ENCODE measurements around the gene PARP11.
A peak's percentile ranks its signal among the peaks of the same experiment; 100 is the strongest.

The PARP11 gene

DNA sequence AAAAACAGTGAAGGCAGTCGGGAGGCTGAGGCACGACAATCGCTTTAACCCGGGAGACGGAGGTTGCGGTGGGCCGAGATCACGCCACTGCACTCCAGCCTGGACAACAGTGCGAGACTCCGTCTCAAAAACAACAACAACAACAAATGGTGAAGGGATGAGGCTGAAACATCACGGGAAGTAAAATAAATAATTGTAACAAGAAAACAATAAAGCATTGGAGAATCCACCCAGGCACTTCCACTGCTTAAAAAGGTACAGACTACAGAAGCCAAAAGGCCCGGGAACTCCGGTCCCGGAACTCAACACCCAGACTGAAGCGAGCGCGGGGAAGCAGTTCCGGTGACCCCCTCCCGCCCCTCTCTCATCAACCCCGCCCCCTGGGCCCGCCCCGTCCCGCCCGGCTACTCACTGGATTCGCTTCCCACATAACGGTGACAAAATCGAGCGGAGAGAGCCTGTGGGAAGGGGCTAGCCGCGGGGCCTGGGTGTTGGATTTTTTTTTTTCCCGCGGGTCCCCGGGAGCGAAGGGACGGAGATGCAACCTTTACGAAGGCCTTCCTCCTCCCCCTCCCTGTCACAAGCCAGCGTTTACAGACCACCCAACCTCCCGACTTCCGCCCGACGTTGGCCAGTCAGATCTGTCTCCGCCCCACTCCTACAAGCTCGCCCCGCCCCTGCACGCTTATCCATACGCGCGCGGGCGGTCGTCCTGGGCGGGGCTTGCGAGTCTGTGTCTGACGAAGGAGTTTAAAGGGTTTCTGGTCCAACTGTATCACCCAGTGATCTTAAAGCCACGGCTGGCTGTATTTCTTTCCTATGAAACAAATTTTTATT lies at the start of gene PARP11:
Gene PARP11 (minus strand): TSS at position 600 of the 837 bp plus-strand sequence. CDS start 170 bp downstream, at position 430.
- DNase-seq: peak; percentile 95 to 97

- no peak for DNase-seq
Measured at GRCh38 chr12:3922033-3922432, 48.8 kb upstream of the PARP11 start.

- no peak for DNase-seq
Measured at GRCh38 chr12:3921526-3921925, 48.3 kb upstream of the PARP11 start.

DNA sequence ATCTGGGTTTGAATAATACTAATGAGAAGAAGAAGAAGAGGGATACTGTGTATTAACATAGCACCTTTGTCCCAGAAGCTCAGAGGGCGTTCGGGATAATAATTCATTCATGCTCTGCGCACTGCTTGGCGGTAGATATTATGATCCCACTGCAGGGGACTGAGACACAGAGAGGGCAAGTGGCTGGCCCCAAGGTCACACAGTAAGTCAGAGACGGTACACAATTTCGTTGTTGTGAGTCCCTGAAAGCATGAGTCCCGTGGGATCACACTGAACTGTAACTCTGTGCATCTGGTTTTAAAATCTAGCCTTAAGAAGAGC lies 47.9 kb upstream of the PARP11 start:
- no peak for DNase-seq

DNA sequence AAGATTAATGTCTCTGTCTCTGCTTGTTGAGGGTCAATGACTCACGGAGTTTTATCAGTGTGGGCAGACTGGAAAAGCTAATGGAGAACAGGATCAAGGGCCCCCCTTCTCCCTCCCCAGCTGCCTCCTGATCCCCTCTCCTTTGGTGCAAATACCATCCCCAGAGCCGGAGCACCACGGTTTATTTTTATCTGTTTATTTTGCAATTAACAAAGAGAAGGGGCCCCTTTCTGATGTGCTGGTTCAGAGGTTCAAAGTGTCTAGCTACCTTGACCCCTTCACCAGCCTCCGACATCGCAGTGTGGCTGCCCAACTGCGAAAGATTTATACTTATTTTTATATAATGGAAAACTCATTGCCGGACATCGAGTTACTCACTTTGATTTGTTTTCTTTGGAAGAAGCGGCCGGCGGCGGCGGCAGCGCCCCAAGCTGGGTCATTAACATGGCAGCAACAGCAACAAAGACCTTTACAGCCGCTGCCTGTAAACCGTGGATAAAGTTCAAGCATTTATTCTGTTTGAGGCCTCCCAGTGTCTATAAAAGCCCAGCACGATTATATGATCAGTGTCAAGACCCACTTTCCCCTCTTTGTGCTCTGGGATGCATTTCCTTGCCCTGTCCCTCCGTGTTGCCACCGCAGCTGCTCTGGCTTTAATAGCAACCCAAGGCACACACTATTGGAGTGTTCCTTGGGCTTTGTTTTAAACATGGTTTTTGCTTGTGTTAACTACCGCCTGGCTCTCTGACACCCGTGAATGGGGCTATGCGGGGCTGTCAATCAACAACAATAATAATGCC lies 47.4 kb upstream of the PARP11 start:
- DNase-seq: no peak

DNA sequence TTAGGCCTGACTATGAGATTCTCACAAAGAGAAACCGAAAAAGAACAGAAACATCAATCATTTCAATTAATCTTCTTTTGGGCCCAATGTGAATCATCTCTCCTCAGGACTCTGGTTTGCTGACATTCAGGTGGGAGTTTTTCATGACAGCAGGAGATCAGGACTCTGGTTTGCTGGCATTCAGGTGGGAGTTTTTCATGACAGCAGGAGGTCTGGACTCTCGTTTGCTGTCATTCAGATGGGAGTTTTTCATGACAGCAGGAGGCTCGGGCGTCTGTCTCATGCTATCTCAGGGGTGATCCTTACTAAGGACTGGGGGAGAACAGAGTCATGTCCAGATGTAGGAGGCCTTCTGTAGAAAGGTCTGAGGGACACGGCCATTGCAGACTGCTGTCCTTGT lies 40.1 kb upstream of the PARP11 start:
- DNase-seq: no peak

DNA sequence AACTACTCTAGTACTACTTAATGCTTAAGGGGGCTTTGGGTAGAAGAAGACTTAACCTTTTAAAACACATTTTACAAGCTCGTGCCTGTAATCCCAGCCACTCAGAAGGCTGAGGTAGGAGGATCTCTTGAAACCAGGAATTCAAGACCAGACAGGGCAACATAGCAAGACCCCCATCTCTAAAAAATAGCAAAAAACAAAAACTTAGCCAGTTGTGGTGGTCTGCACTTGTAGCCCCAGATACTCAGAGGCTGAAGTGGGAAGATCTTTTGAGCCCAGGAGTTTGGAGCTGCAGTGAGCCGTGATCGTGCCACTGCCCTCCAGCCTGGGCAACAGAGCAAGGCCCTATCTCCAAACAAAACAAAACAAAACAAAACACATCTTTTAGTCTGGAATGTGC lies 39.7 kb upstream of the PARP11 start:
- no peak for DNase-seq

- no peak for DNase-seq
Measured at GRCh38 chr12:3911409-3911808, 38.2 kb upstream of the PARP11 start.

GRCh38 chr12:3905664-3906063 lies 32.5 kb upstream of the PARP11 start:
- DNase-seq: no peak

DNA sequence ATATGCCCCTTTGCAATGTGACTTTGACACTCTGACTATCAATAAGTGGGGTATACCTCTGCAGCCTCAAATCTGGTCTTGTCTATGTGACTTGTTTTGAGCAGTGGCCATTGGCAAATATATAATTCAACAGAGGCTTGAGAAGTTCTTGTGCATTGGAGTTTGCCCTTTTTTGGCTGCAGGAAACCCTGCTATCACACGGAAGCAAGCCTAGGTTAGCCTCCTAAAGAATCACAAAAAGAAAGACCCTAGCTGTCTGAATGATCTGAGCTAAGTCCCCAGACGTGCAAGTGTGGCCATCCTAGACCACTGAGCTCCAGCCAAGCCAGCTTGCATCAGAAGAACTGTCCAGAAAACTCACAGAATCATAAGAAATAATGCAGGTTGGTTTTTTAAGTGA lies 31.8 kb upstream of the PARP11 start:
- no peak for DNase-seq

- DNase-seq: no peak
Measured at GRCh38 chr12:3902921-3903320, 29.7 kb upstream of the PARP11 start.

- DNase-seq: no peak
Measured at GRCh38 chr12:3901116-3901515, 27.9 kb upstream of the PARP11 start.

GRCh38 chr12:3898756-3899155 lies 25.6 kb upstream of the PARP11 start:
- DNase-seq: no peak

- no peak for DNase-seq
Measured at GRCh38 chr12:3897371-3897971, 24.3 kb upstream of the PARP11 start.

- no peak for DNase-seq
Measured at GRCh38 chr12:3896801-3897351, 23.7 kb upstream of the PARP11 start.

DNA sequence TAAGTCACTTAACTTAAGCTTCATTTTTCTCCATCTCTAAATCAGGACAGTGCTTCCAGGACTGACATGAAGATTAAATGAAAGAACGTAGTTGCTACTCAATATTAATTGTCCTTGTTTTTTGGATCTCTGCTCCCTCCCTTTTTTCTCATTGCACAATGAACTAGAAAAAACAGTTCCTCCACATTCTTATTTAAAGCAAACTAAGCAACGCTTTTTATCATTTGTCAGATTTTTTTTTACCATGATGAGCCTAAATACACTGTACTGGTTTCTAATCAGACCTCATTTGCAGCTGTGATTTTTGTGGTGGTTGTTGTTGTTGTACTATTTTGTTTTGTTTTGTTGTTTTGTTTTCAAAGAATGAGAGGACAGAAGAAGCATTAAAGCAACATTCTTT lies 23.2 kb upstream of the PARP11 start:
- DNase-seq: no peak

DNA sequence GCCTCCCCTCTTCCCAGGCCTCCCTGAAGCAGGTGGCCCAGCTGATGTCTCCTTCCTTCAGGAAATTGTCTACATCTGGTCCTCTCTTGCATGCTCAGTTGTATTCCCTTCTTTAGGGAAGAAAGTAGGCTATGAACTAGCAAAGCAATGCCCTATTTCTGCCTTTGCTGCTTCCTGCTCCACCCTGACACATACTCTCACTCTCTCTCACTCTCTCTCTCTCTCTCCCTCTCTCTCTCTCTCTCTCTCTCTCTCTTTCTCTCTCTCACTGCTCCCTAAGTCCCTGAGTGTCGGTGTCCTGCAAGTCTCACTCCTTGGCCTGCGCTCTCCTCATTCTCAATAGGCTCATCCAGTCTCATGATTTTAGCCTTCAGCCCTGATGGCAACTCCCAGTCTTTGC lies 19.4 kb upstream of the PARP11 start:
- no peak for DNase-seq

- no peak for DNase-seq
Measured at GRCh38 chr12:3891201-3891600, 18.0 kb upstream of the PARP11 start.

DNA sequence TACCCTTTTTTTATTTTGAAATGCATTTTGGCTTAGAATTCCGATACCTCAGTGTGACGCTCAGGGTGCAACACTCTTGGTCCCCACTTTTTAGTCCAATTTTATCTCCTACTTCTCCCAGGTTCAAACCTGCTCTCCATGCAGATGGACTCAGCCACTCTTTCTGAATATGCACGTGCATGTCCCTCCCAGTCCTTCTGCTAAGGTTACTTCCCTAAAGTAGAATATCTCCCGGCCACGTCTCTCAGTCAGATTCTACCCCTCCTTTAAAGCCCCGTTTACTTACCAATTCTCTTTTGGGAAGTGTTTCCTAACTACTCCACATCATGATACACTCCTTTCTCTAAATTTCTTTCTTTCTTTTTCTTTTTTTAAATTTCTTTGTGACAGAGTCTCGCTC lies 15.5 kb upstream of the PARP11 start:
- DNase-seq: no peak

DNA sequence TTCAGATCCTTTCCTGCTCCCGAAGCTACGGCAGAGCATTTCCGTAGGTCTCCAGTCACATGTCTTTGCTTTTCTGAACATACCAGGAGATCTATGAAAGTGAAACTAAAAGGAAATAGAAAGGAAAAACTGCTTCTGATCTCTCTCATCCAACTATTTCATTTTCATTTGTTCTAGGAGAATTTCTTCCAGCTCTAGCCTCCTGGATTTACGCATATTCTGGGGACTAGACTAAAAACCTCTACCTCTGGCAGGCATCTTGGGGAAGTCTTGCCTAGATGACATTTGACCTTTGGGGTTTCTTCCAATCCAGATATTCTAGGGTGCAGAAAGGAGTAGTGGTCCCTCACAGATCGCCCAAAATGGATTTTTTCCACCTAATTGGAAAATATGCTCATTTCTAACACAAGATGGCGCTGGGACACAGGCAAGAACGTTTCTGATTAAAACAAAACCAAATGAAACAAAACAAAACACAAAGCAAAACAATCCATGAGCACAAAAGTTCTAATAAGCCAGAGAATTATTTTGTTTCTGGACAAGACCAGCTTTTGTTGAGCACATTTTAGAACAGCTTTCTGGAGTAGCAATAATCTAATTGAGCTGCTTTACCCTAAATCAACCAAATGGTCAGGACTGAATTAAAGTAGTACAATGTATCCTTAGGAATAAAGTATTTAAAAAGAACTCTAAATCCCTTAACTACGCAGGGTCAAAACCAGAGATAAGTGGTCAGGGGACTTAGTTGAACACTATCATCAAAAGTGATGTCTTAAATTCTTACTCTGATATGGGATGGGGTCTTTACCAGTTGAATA lies 12.3 kb upstream of the PARP11 start:
- no peak for DNase-seq

GRCh38 chr12:3884671-3885070 lies 11.5 kb upstream of the PARP11 start:
- no peak for DNase-seq

DNA sequence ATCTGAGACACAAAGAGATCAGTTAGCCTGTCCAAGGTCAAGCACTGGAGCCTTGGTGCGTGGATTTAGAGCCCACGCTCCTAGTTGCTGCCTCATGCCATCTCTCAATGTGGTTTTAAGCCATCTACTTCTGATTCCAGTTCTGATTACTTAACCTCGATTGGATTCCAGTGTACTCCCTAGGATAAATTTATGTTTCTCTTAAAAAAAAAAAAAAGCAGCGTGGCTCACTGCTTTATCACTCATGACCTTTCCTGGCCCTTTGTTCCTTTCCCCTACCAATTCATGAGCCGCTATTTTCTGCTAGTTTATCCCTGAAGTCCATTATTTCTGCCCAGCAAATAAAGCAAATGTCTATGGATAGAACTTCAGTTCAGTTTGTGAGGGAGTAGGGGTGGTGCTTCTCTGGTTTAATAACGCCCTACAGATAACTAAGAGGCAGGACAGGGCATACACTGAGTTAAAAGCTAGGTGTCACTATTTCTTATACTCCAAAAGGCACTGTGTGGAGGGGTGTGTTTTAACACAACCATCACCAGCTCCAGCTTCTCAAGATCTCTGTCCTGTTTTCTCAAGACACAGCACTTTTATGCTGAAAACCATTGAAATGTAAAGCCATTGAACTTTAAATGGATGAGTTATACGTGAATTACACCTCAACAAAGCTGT lies 9.8 kb upstream of the PARP11 start:
- DNase-seq: no peak
